Measurements from ENCODE around the gene PTPRA.
"Not testable (repeated sequence)": the region's sequence is repeated elsewhere in the genome, so short reads cannot be mapped to it uniquely, and the experiment has no call there.

Gene PTPRA, protein sequence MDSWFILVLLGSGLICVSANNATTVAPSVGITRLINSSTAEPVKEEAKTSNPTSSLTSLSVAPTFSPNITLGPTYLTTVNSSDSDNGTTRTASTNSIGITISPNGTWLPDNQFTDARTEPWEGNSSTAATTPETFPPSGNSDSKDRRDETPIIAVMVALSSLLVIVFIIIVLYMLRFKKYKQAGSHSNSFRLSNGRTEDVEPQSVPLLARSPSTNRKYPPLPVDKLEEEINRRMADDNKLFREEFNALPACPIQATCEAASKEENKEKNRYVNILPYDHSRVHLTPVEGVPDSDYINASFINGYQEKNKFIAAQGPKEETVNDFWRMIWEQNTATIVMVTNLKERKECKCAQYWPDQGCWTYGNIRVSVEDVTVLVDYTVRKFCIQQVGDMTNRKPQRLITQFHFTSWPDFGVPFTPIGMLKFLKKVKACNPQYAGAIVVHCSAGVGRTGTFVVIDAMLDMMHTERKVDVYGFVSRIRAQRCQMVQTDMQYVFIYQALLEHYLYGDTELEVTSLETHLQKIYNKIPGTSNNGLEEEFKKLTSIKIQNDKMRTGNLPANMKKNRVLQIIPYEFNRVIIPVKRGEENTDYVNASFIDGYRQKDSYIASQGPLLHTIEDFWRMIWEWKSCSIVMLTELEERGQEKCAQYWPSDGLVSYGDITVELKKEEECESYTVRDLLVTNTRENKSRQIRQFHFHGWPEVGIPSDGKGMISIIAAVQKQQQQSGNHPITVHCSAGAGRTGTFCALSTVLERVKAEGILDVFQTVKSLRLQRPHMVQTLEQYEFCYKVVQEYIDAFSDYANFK

DNA sequence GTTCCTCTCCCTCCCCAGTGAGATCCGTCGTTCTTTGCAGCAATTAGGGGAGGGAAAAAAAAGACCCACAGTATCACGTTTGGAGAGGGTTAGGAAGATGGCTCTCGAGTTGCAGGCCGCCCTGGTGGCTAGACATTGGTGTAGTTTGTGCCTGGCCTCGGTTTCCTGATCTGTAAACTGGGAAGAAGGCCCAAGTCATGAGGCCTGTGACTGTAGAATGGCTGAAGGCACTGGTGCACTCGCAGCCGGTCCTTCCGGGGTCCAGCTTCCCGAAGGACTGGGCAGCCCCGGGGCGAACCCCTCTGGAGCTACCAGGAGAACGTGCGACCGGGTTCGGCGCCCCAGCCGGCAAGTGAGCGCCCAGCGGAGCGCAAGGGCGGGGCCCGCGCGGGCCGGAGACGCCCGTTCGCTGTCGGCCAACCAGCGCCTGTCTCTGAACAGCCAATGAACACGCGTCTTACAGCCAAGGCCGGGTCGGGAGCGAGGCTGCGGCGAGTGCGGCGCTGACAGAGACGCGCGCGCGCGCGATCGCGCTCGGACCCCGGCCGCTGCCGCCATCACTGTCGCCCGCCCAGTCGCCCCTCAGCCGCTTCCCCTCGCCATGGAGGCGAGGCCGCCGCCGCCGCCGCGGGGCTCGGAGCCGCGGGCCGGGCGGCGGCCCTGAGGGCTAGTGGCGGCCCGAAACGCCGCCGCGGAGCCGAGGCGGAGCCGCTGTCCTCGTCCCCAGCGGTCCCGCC is at the start of gene PTPRA:
Gene PTPRA, plus strand, starts transcription at position 472 of the 737 bp plus-strand sequence. CDS start 90,797 bp downstream, outside the sequence.
- peak; percentile 81 for DNase-seq (ENCODE audit: low read depth)

- no peak for DNase-seq (ENCODE audit: low read depth)
Measured at GRCh38 chr20:2825761-2826160, 47.5 kb upstream of the PTPRA start.

GRCh38 chr20:2826655-2827054 is 46.6 kb upstream of the PTPRA start:
- DNase-seq (ENCODE audit: low read depth) = no peak

DNA sequence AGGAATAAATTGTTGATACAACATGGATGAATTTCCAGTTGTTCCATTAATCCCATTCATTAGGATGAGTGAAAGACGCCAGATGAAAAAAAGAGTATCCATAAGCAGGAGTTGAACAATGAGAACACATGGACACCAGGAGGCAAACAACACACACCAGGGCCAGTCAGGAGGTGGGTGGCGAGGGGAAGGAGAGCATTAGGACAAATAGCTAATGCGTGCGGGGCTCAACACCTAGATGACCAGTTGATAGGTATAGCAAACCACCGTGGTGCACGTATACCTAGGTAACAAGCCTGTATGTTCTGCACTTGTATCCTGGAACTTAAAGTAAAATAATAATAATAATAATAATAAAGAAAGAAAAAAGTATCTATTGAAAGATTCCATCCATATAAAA is 43.9 kb upstream of the PTPRA start:
- DNase-seq (ENCODE audit: low read depth) = no peak

DNA sequence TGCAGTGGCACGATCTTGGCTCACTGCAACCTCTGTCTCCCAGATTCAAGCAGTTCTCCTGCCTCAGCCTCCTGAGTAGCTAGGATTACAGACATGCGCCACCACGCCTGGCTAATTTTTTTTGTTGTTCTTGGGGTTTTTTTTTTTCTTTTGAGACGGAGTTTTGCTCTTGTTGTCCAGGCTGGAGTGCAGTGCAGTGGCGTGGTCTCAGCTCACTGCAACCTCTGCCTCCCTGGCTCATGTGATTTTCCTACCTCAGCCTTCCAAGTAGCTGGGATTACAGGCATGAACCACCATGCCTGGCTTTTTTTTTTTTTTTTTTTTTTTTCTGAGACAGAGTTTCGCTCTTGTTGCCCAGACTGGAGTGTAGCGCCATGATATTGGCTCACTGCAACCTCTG is 42.1 kb upstream of the PTPRA start:
- DNase-seq (ENCODE audit: low read depth) = not testable (repeated sequence)

DNA sequence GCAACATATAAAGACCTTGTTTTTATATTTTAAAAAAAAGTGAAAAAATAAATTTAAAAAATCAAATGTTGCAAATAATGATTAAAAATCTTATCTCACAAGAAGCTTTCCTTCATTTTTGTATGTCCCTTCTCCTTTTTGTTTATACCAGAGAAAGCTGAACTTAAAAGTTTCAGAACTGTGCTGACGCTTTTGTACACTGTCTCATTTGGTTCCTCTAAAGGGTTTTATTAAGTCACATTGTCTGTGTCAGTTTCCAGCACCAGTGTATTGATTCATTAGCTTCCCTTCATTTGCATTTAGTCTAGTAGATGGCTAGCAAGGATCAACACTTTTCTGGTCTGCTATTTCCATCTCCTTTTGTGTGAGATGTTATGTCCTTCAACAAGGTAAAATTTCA is 39.5 kb upstream of the PTPRA start:
- DNase-seq (ENCODE audit: low read depth) = no peak

- DNase-seq (ENCODE audit: low read depth) = no peak
Measured at GRCh38 chr20:2834401-2835110, 38.7 kb upstream of the PTPRA start.

DNA sequence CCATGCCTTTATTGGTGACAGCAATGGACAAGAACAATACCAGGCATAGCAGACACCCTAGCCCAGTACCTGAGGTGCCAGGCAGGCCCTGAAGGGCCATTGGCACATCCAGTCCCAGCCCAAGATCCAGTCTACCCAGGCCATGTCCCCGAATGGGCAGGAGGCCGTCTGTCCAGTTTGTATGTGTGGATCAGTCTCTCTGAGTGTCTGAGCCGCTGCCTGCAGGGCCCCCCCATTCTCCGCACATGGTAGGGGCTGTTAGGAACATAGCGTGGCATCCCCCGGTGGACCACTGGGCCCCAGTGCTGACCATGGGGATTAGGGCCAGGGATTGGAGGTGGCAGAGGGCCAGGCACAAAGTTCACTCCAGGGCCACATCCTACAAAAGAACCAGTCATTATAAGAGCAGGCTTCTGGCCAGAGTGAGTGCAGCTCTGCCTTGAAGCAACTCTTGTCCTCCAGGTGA is 37.9 kb upstream of the PTPRA start:
- DNase-seq (ENCODE audit: low read depth) = no peak

DNA sequence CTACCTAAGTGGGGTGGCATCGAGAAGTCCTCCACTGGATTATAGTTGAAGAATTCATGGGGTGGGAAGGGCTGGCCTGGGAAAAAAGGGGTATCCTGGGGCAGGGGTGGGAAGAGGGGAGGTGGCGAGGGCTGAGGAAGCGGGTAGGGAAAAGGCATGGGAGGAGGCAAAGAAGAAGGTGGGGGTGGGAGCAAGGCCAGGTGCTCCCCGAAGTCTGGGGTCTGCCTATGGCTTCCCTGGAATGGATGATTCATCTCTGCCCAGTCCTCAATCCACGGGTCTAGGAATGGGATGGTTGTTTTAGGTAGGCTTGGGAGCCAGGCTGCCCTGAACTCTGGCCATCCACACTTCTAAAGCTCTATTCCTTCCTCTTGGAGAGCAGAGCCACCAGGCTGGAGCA is 37.2 kb upstream of the PTPRA start:
- DNase-seq (ENCODE audit: low read depth) = no peak

DNA sequence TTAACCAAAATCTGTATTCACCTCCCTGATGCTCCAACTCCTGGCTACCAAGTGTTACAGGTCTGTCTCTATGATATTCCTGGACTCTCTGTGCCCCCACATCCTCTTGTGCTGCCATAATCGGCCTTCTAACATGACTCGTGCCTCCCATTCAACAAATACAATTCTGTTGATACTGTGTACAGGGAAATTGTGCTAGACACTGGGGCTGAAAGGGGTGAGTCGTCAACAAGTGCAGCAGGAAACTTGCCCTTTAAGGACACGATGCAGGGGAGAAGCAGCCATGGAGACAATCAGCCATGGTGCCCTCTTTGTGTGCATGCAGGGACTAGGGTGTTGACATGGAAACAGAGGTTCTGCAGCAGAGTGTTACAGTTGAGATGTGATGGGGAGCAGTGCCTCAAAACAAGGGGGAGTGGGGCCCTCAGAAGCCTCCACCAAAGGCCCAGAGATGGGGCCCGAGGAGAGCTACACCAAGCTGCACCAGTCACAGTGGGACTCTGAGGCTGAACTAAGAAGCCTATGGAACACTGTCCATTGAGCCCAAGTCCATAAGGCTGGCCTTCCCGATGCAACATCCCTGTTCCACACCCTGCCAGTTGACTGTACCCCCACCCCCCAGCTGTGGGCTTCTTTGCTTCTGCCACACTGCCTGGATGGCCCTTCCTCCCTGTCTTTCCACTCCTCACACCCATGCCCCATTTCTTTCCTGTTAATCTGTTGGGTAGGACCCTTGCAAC is 35.9 kb upstream of the PTPRA start:
- no peak for DNase-seq (ENCODE audit: low read depth)

DNA sequence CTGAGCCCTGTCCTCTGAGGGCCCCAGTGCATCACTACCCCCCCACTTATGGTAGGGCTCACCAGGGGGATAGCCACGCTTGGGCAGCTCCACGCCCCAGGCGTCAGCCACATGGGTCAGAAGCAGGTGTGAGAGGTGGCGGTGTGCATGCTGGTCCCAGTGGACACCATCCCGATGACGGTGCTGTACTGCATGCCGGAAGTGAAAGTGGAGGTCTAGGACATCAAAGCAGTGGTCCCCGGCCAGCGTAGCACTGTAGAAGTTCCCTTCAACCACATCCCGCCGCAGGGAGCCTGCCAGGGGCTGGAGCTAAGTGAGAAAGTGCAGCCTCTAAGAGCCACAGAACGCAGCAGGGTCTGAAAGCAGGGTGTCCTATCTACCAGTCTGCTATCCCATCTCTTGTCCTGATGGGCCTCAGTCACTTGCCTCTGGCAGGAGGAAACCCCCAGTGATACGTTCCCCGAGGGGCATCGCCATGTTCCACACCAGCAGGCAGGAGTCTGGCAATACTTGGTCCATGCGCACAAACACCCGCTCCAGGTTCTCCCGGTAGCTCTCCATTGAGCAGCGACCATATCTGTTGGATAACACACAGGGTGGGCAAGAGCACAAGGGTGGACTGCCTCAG is 35.0 kb upstream of the PTPRA start:
- DNase-seq (ENCODE audit: low read depth) = no peak

DNA sequence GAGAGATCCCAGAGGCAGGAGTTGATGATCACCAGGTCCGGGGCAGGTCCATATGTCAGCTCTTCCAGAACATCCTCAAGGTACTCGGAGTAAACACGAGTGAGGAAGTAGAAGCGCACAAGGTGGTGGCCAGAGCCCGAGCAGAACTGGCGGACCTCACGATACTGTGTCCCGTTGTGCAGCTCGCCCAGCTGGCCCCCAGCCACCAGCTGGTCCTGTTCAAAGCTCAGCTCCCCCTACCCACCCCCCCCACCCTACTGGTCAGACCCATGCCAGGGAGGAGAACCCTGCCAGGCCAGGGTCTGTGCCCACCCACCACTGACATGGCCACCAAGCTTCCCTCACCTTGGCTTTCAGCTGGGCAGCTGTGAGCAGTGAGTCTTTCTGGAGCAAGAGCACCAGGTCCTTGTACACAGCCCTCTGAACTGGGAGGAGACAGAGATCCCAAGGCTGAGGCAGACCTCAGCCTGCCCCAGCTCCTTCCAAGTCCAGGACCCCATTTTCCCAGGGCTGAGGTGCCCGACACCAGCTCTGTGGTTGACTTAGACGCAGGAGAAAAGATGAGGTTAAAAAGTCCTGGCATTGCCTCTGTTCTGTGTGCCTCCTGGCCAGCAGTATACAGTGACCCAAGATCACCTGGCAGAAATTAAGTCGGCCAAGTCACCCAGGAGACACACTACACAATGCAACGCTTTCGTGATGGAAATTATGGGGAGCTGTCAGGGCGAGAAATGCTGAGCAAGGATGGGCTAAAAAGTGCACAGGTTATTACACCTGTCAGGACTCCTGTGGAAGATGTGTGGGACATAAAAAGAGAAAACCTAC is 34.2 kb upstream of the PTPRA start:
- DNase-seq (ENCODE audit: low read depth) = no peak

- DNase-seq (ENCODE audit: low read depth) = no peak
Measured at GRCh38 chr20:2839732-2840137, 33.5 kb upstream of the PTPRA start.

- DNase-seq (ENCODE audit: low read depth) = peak; percentile 75
Measured at GRCh38 chr20:2840138-2840966, 32.9 kb upstream of the PTPRA start, which contains the start of the genes PCED1A and VPS16. Gene PCED1A (minus strand): TSS chr20:2840655. CDS start chr20:2839912, 743 bp downstream. Gene VPS16 (plus strand): TSS chr20:2840745. CDS start chr20:2840775, 30 bp downstream.

DNA sequence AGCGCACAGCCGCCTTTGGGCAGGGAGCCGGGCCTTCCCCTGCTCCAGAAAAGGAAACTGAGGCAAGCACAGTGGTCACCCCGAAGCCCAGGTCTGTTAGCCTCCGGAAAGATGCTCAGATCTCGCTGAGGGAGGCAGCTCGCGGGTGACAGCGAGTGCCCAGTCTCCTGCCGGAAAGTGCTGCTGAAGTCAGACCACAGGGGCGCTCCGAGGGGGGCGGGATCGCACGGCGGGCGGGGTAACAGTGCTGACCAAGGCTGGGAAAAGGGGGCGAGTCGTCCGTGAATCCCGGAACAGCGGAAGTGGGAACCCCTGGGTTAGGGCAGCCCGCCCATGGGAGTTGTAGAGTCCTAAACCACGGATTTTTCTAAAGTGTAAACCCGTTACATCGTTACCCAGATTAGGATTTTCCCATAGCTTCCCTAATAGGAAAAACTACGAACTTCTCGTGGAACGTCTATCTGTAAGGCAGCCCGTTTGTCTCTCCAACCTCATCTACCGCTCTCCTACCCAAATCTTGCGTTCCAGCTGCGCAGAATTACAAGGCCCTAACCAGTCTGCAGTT is 32.2 kb upstream of the PTPRA start:
- no peak for DNase-seq (ENCODE audit: low read depth)

DNA sequence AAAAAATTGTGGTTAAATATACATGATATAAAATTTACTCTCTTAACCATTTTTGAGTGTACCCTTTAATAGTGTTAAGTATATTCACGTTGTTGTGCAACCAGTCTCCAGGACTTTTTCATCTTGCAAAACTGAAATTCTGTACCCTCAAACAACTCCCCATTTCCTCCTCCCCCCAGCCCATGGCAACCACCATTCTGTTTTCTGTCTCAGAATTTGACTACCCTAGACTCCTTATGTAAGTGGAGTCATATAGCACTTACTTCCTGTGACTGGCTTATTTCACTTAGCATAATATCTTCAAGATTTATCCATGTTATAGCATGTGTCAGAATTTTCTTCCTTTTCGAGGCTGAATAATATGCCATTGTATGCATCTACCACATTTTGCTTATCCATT is 27.7 kb upstream of the PTPRA start:
- DNase-seq (ENCODE audit: low read depth) = no peak

GRCh38 chr20:2846698-2847097 is 26.6 kb upstream of the PTPRA start:
- DNase-seq (ENCODE audit: low read depth) = no peak

- no peak for DNase-seq (ENCODE audit: low read depth)
Measured at GRCh38 chr20:2847802-2848201, 25.5 kb upstream of the PTPRA start.
